B cell (primary cell): Measurements from ENCODE around the gene MYL4. TPM values are rescaled to one million over a fixed set of nuclear protein-coding genes. Genes with fewer than 3 reads are reported as not detected.

Source experiments
- ATAC-seq: fragments of 200-7000 bp; cut with Tn5 transposase; one replicate; pipeline ENCODE4 v1.10.0; 2021; ENCODE audit warnings: low read depth, mild to moderate bottlenecking, moderate number of reproducible peaks, moderate library complexity
- CTCF ChIA-PET: fragments of 350-600 bp; sonication (Branson Sonifier 250); formaldehyde crosslinking; loops from one replicate; lab custom pipeline; 2021; ENCODE audit warnings: antibody characterized with exemption, inconsistent platforms; lab: Charles Lee
- POLR2A ChIA-PET: fragments of 350-600 bp; sonication (Branson Sonifier 250); formaldehyde crosslinking; loops from one replicate; lab custom pipeline; 2021; ENCODE audit warnings: antibody characterized with exemption; lab: Charles Lee
- DNase-seq: peaks from one replicate; pipeline ENCODE4 v3.0.0; 2013
- H2AFZ ChIP-seq: 2 replicates; pipeline ENCODE4 v1.6.1; 2012; ENCODE audit warnings: mild to moderate bottlenecking, low read depth, low read length; ENCODE audit not compliant: insufficient read depth, poor library complexity, severe bottlenecking
- H3K27ac ChIP-seq, 2 donors: 1 replicate in 1 of 2; 2 replicates in 1 of 2; pipeline ENCODE4 v1.5.1; 2012 to 2013; ENCODE audit warnings: low read length in 2 of 2, mild to moderate bottlenecking in 2 of 2, moderate library complexity in 1 of 2
- H3K27me3 ChIP-seq, 4 experiments: fragments of 200-600 bp in 1 of 4; sonication (generic) in 1 of 4; replicated peaks in 1 of 4; 1 replicate in 2 of 4; 2 replicates in 2 of 4; pipeline versions ENCODE4 v1.6.1 to v1.7.0; 2013 to 2016; ENCODE audit warnings: low read length in 3 of 4, mild to moderate bottlenecking in 2 of 4, mixed read lengths in 1 of 4, moderate library complexity in 1 of 4; ENCODE audit not compliant: insufficient read depth in 4 of 4, control insufficient read depth in 3 of 4; ENCODE audit errors: control extremely low read depth in 1 of 4
- H3K36me3 ChIP-seq, 2 experiments: replicated peaks in 1 of 2; 1 replicate in 1 of 2; 2 replicates in 1 of 2; pipeline versions ENCODE4 v1.6.1 to v1.7.1; 2013; ENCODE audit warnings: low read length in 1 of 2; ENCODE audit not compliant: insufficient read depth in 2 of 2, control insufficient read depth in 1 of 2; ENCODE audit errors: control extremely low read depth in 1 of 2, extremely low read depth in 1 of 2
- H3K4me1 ChIP-seq, 2 donors: fragments of 200-600 bp in 1 of 2; sonication (generic) in 1 of 2; 1 replicate in 1 of 2; 2 replicates in 1 of 2; pipeline versions ENCODE4 v1.5.1 to v1.6.1; 2013 to 2017; ENCODE audit warnings: low read length in 2 of 2; ENCODE audit not compliant: control insufficient read depth in 2 of 2, insufficient read depth in 2 of 2
- H3K4me2 ChIP-seq: replicated peaks from 2 replicates; pipeline ENCODE3; 2012; ENCODE audit warnings: mild to moderate bottlenecking, low read depth, low read length; ENCODE audit not compliant: poor library complexity, severe bottlenecking
- H3K4me3 ChIP-seq, 5 experiments: fragments of 200-600 bp in 1 of 5; sonication (generic) in 1 of 5; 1 replicate in 3 of 5; 2 replicates in 2 of 5; pipeline versions ENCODE4 v1.5.1 to v1.7.0; 2011 to 2016; ENCODE audit warnings: low read length in 4 of 5, mild to moderate bottlenecking in 4 of 5, low read depth in 2 of 5, control low read depth in 1 of 5, moderate library complexity in 1 of 5; ENCODE audit not compliant: insufficient read depth in 1 of 5; ENCODE audit errors: control extremely low read depth in 1 of 5, extremely low read depth in 1 of 5
- H3K79me2 ChIP-seq: fragments of 200-600 bp; sonication (generic); one replicate; pipeline ENCODE4 v1.6.0; 2016; ENCODE audit warnings: low read length; ENCODE audit not compliant: control insufficient read depth, insufficient read depth
- H3K9ac ChIP-seq: fragments of 200-600 bp; sonication (generic); 2 replicates; pipeline ENCODE4 v1.6.1; 2017; ENCODE audit warnings: mild to moderate bottlenecking, low read length, moderate library complexity
- H3K9me3 ChIP-seq, 3 donors: one replicate each; pipeline versions ENCODE4 v1.6.1 to v1.7.1; 2013; ENCODE audit warnings: low read length in 2 of 3; ENCODE audit not compliant: control insufficient read depth in 2 of 3, insufficient read depth in 1 of 3; ENCODE audit errors: control extremely low read depth in 1 of 3
- H4K20me1 ChIP-seq: 2 replicates; pipeline ENCODE4 v1.6.0; 2012; ENCODE audit warnings: mild to moderate bottlenecking, low read length; ENCODE audit not compliant: insufficient read depth, control insufficient read depth, poor library complexity, severe bottlenecking
- H3K27ac Mint-ChIP-seq: one replicate; pipeline ENCODE4 v1.8.0; 2021; ENCODE audit warnings: mixed read lengths
- H3K27me3 Mint-ChIP-seq: one replicate; pipeline ENCODE4 v1.8.0; 2021; ENCODE audit warnings: mixed read lengths
- H3K4me1 Mint-ChIP-seq: one replicate; pipeline ENCODE4 v1.8.0; 2021; ENCODE audit warnings: mixed read lengths
- H3K4me3 Mint-ChIP-seq: one replicate; pipeline ENCODE4 v1.8.0; 2021; ENCODE audit warnings: mixed read lengths
- H3K9me3 Mint-ChIP-seq: one replicate; pipeline ENCODE4 v1.8.0; 2022; ENCODE audit warnings: mixed read lengths; ENCODE audit not compliant: insufficient read depth
- CTCF ChIP-seq: fragments of 200-600 bp; IDR thresholded peaks from one replicate; pipeline ENCODE4 v1.8.0; 2022; ENCODE audit warnings: antibody characterized with exemption, mild to moderate bottlenecking
- EZH2 ChIP-seq: IDR thresholded peaks from 2 replicates; pipeline ENCODE4 v1.6.1; 2012; ENCODE audit warnings: borderline replicate concordance, low read depth, mild to moderate bottlenecking, moderate library complexity, low read length; ENCODE audit not compliant: insufficient read depth, poor library complexity, severe bottlenecking
- WGBS: methylation state at CpG from one replicate; pipeline ENCODE4 v1.1.5; 2013; ENCODE audit warnings: missing lambda C conversion rate; ENCODE audit not compliant: insufficient coverage; 5-methylcytosine and 5-hydroxymethylcytosine counted together
- intact Hi-C: fragments of 100-400 bp; cut with micrococcal nuclease; formaldehyde crosslinking; loops from one replicate; pipeline ENCODE4 v1.10.0; 2022
- polyA plus RNA-seq: library from polyadenylated mRNA; depleted of rRNA; stranded (reverse); fragments of >200 nt; gene quantifications from 2 replicates; pipeline ENCODE4 v1.2.3, GENCODE V29; 2012
- total RNA-seq, 2 donors: library from RNA; stranded (reverse); fragments of 120-200 nt in 1 of 2; gene quantifications; 1 replicate in 1 of 2; 2 replicates in 1 of 2; pipeline versions ENCODE4 v1.2.3 to v1.2.4, GENCODE V29; 2013 to 2022

The MYL4 gene
- total and polyA plus RNA-seq, 2 donors (not counting 1 experiment from before 2014, with no cell fraction given) = 0.16 to 0.42 TPM

GRCh38 chr17:47237841-47238240 lies 28.7 kb downstream of the MYL4 start:
- Histone ChIP-seq H3K36me3 (no peaks in the 10 kb centered on the region), H3K4me1 (peaks cover 13 to 15% of the 10 kb centered on the region in 2 donors), H3K27ac (no peak overlapping the region), H3K9me3 (peaks cover 0 to 19% (median 8%) of the 10 kb centered on the region in 3 donors), H2AFZ (no peak overlapping the region), H3K79me2 (no peaks in the 10 kb centered on the region), H3K9ac (no peak overlapping the region), H3K4me3 (no peak overlapping the region), H3K27me3 (no peaks in the 10 kb centered on the region), H3K4me2 (no peak overlapping the region), H4K20me1 (no peaks in the 10 kb centered on the region)
- intact Hi-C loops = no loop called here
- WGBS = 99% methylated on average over 7 of the region's 7 CpGs
- TF ChIP-seq CTCF (no peak), EZH2 (no peak)
- no peak for DNase-seq
- no peak overlapping the region for H3K4me3 Mint-ChIP-seq
- peaks cover 15% of the 10 kb centered on the region for H3K4me1 Mint-ChIP-seq
- H3K27ac Mint-ChIP-seq = no peak overlapping the region
- H3K9me3 Mint-ChIP-seq = no peaks in the 10 kb centered on the region
- ChIA-PET POLR2A (no interaction called here), CTCF (interaction anchor here (1.9 kb wide), 1 partner anchor 78 kb away, joined by 6 read pairs; no protein-coding TSS in a partner anchor)
- no peak for ATAC-seq
- no peaks in the 10 kb centered on the region for H3K27me3 Mint-ChIP-seq

GRCh38 chr17:47238321-47239010 lies 29.3 kb downstream of the MYL4 start:
- Histone ChIP-seq H3K27ac (no peak overlapping the region), H2AFZ (no peak overlapping the region), H3K4me3 (no peak overlapping the region), H3K4me2 (no peak overlapping the region), H3K27me3 (no peaks in the 10 kb centered on the region), H3K9ac (no peak overlapping the region), H3K79me2 (no peaks in the 10 kb centered on the region), H3K36me3 (no peaks in the 10 kb centered on the region), H3K9me3 (peaks cover 0 to 19% (median 8%) of the 10 kb centered on the region in 3 donors), H3K4me1 (peaks cover 15% of the 10 kb centered on the region in 2 donors), H4K20me1 (no peaks in the 10 kb centered on the region)
- TF ChIP-seq EZH2 = no peak
- 95% methylated on average over 17 of the region's 29 CpGs for WGBS
- Mint-ChIP-seq H3K27me3 (no peaks in the 10 kb centered on the region), H3K9me3 (no peaks in the 10 kb centered on the region), H3K4me3 (no peak overlapping the region), H3K27ac (no peak overlapping the region), H3K4me1 (peaks cover 17% of the 10 kb centered on the region)
- ChIA-PET CTCF (interaction anchor here (6.4 kb wide), 1 partner anchor 77 kb away, joined by 45 read pairs; no protein-coding TSS in a partner anchor), POLR2A (no interaction called here)
- ATAC-seq = no peak
- DNase-seq = no peak
- intact Hi-C loops = no loop called here
